T-helper 9 cell (primary cell): ENCODE measurements around the gene TMEM150A.
"Not testable (repeated sequence)": the region's sequence is repeated elsewhere in the genome, so short reads cannot be mapped to it uniquely, and the experiment has no call there.

Experiments
- DNase-seq: peaks from one replicate; pipeline ENCODE4 v3.0.0-alpha.2; 2020
- total RNA-seq, 2 donors: gene quantifications; one replicate each; lab custom pipeline; 2026; lab: John Stamatoyannopoulos, UW

Gene TMEM150A, protein sequence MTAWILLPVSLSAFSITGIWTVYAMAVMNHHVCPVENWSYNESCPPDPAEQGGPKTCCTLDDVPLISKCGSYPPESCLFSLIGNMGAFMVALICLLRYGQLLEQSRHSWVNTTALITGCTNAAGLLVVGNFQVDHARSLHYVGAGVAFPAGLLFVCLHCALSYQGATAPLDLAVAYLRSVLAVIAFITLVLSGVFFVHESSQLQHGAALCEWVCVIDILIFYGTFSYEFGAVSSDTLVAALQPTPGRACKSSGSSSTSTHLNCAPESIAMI
- total RNA-seq: 7.0 to 12.9 reads per million in 2 donors

DNA sequence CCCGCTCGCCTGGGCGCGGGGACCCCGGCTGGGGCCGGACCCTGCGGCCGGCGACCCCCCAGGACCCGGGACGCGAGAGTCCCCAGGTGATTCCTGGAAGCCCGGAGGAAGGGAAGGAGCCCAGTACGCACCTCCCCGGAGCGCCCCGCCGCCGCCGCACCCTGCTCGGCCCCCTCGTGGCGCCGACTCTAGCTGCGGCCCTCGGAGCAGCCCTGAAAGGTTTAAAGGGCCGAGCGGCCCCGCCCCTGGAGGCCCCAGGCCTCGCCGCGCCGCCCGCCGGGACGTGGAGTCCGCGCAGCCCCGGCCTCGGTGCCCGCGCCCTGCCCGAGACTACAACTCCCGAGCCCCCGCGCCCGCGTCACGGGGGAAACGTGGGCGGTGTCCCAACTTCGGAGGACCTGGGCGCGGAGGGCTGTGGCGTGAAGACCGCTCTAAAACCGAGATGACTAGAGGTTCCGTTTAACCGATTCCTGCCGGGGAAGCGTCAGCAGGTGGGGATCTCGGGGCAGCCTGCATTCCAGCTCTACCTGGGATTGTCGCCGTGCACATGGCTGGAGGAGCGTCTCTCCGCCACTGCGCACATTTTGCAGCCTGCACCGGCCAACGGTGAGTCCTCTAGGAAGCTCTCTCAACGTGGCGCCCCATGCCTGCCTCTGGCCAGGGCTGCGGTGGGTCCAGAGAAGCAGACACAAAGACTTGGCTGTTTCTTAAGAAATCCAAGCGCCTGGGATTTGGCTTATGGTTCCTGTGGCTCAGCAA is at the start of gene TMEM150A:
TSS of gene TMEM150A (minus strand) at position 223 of the 759 bp plus-strand sequence. CDS start 750 bp downstream, outside the sequence.
- peak; percentile 78 for DNase-seq

DNA sequence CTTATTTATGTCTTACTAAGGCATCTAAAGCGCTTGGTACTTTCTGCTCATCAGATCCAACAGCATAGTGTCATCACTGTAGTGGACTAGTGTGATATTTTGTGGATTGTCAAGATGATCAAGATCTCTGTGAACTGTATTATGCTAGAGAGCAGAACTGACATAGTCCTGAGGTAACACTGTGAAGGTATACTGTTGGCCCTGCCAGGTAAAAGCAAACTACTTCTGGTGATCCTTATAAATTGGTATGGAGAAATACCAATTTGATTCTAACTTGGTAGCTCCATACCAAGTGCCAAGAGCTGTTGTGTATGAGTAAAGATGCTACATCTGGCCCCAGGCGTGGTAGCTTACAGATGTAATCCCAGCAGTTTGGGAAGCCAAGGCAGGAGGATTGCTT is 49.6 kb upstream of the TMEM150A start:
- no peak for DNase-seq

DNA sequence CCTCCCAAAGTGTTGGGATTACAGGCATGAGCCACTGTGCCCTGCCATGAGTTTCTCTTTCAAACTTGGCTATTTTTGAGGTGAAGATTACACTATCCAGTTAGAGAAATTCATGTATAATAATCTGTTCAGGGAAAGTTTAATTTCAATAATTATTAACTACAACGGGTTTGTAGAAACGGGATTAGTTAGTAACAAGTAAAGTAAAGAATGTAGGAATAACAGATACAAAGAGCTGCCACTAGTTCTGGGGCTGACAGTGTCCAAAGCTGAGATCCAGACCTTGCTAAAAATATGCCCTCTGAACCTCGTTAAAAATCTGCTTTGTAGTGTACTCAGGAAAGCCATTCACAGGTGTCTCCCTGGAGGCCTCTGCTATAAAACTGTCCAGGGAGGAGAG is 48.6 kb upstream of the TMEM150A start:
- DNase-seq: no peak

DNA sequence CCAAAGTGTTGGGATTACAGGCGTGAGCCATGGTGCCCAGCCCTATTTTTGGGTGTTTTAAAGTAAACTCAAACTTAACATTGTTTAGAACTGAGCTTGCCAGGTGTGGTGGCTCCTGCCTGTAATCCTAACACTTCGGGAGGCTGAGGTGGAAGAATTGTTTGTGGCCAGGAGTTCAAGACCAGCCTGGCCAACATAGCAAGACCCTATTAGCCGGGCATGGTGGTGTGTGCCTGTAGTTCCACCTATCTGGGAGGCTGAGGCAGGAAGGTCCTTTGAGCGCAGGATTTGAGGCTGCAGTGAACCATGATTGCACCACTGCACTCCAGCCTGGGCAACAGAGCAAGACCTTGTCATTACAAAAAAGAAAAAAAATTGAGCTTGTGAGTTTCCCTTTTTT is 48.0 kb upstream of the TMEM150A start:
- no peak for DNase-seq

DNA sequence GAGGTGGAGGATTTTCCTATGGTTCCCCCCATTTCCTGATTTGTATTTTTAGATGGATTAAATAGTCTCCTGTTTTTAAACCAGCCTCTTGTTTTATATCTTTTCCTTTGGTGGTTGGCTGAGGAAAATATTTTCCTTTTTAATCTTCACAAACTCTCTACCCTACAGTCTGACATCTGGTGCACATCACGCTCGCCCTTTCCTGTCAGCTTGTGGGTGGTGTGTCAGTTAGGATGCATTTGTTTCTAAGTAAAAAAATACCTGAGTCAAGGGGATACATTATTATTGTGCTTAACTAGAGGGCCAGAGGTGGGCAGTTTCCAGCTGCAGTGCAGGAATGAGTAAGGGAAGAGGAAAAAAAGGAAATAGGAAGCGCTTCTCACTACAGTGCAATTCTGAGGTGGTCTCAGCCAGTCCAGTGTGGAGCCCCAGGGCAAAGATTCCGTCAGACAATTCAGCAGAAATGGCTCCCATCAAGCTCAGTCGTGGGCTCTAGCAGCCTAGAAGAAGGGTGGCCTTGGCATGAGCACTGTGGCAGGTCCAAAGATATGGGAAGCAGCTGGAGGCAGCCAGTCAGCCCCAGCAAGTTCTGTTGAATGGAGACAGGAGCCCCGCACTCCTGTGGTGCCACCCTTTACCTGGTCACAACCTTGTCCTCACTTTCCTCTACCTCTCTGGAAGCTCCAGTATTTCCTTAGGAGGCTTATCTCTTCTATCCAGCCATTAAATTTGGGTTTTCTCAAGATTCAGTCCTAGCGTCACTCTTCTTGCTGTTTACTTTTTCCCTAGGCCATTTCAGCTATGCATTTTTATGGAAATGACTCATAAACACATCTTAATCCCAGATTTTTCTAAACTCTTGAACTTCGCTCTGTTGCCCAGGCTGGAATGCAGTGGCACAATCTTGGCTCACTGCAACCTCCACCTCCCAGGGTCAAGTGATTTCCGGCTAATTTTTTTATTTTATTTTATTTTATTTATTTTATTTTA is 47.0 kb upstream of the TMEM150A start:
- DNase-seq: no peak

DNA sequence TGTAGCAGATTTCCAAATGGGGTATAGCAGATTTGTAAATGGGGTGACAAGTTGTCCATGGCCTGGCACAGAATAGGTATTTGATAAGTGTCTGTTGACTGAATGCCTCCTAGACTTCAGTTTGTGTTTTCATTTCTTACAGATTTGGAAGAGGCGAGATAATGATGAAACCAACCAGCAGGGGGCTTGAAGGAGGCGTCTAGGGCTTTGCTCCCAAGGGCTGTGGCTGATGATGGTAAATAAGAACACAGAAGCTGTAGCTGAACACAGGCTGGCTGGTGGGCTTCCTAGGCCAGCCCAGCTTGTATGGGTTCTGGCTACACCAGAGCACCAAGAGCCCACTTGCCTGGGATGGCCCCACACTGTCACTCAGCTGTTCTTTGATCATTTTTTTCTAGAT is 46.1 kb upstream of the TMEM150A start:
- DNase-seq: no peak

DNA sequence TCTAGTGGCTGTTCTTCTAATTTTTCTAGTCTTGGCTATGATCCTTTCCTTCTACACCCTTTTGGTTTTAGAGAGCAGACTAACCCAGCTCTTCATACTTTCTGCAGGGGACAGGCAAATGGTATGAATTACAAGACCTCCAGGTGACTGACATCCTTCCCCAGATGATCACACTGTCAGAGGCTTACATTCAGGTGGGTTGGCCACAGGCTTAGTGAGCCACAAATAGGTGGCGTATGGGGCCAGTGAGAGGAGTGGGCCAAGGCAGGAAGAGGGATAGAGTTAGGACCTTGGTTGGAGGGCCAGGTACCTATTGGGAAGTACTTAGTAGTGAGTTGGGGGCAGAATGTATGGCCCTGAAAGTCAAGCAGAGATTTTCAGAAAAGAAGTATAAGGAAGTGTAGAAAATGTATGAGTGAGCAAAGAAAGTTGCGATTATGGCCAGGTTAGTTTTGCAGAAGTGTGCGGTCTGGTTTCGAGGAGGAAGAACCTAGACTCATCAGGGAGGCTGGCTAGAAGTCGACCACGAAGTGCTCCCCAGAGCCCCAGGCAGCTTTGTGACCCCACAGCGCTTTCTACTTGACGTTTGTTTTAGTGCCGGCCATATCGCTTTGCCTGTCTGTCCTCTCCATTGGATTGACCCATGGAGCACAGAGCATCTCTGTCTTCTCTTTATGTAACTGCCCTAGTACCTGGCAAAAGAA is 45.5 kb upstream of the TMEM150A start:
- DNase-seq: no peak

DNA sequence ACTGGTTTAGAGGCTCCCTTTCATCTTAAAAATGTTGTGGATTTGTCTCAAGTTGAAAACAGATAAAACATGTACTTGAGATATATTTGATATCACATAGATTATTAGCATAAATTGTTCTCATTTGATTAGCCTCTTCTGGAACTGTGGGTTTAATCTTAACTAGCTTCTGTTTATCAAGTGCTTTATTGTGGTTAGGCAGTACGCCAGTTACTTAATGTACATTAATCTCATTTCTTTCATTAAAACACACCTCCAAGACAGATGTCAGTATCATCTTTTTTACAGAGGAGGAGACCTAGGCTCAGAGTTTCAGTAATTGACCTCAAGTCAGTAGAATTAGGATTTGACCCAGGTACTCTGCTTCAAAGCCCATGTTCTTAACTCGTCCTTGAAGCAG is 43.7 kb upstream of the TMEM150A start:
- DNase-seq: no peak

DNA sequence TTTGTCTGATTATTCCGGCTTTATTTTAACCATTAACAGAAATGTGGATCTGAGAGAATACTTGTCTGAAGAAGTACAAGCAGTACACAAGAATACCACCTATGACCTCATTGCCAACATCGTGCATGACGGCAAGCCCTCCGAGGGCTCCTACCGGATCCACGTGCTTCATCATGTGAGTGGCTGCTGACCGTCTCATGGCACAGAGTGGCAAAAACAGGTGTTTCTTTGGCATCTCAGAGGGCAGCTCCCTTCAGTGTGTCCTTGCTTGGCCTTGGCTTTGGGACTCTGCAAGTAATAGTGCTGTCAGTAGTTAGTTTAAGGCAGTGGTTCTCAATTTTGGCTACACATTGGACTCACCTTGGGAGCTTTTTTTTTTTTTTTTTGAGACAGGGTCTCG is 42.4 kb upstream of the TMEM150A start:
- DNase-seq: no peak

DNA sequence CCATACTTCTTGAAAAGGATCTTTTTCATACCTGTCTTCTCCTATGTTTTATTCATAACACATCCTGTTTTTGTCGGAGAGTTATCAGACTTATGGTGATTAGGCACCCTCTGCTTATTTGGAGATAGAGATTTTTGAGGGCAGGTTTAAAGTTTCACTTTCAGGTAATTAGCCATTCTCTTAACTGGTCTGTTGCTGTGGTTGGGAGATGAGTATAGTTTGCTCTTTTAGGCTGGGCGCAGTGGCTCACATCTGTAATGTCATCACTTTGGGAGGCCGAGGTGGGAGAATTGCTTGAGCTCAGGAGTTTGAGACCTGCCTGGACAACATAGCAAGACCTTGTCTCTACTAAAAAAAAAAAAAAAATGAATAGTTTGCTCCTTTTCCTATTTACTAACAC is 40.2 kb upstream of the TMEM150A start:
- no peak for DNase-seq

DNA sequence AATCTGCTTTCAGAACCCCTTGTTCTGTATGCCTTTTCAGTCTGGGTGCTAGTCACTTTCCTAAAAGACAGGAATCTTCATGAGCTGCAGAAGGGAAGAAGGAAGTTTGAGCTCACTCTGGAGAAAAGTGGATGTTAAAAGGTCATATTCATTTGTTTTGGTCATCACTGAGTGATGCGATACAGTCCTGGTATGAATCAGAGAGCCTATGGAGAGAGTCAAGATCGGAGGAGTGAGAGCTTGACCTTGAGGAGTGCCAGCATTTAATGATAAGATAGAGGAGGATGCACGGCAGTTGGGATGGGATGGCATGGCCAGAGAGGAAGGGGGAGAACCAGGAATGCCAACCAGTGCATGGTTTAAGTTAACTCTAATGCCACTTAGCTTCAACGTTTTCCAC is 33.1 kb upstream of the TMEM150A start:
- DNase-seq: no peak

DNA sequence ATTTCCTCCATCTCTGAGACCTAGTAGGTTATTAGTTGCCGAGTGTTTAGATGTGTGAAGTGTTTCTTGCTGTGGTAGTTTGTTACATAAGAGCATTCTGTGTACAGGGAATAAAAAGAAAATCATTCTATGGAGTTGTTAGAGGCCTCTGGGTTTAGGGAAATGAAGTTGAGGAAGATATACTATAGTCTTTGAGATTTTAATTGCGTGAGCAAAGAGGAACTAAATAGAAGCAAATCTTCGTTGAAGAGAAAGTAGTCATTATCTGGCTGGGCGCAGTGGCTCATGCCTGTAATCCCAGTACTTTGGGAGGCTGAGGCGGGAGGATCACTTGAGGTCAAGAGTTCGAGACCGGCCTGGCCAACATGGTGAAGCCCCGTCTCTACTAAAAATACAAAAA is 32.5 kb upstream of the TMEM150A start:
- no peak for DNase-seq

DNA sequence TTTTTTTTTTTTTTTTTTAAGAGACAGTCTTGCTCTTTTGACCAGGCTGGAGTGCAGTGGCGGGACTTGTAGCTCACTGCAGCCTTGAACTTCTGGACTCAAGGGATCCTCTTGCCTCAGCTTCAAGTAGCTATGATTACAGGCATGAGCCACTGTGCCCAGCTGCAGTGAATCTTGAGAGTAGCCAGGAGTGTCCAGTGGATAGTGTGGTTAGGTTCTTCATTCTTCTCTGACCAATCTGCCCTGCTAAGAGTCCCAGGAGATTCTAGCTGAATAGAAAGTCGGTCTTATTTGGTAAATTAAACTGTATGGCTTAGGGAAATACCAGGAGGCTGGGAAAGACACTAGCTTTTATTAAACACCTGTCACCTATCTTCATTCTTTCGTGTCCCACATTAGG is 28.8 kb upstream of the TMEM150A start:
- DNase-seq: no peak

DNA sequence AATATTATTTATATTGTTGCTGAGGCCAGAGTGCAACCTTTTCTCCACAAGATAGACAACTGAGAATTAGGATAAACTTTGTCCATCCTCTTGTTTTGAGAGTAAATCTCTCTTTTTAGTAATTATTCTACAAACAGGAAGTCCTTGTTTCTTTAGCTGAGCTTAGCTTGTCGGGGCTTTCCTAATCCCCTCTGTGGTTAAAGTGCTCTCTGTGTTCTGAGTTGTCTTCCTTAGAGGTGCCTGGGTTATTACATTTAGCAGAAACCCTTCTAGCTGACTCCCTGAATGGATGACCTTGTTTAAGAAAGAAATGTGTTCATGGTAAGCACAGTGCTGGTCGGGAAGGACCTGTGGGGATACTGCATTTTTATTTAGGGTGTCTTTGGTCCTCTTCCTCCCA is 26.2 kb upstream of the TMEM150A start:
- DNase-seq: no peak

DNA sequence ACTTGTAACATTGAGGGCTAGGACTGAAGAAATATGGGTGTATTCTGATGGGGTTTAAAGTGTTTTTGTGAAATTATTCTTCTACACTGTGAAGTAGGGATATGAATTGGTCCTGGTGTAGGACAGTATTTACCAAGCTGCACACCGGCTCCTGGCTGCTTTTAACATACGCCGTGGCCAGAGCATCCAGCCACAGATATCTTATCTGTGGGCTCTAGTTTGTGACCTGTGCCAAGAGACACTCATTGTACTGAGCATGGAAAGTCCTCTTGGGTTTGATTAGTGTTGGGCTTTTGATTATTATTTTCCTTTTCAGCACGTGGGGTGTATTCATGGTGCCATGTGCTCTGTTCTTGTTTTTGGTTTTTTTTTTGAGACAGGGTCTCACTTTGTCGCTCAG is 21.5 kb upstream of the TMEM150A start:
- no peak for DNase-seq

DNA sequence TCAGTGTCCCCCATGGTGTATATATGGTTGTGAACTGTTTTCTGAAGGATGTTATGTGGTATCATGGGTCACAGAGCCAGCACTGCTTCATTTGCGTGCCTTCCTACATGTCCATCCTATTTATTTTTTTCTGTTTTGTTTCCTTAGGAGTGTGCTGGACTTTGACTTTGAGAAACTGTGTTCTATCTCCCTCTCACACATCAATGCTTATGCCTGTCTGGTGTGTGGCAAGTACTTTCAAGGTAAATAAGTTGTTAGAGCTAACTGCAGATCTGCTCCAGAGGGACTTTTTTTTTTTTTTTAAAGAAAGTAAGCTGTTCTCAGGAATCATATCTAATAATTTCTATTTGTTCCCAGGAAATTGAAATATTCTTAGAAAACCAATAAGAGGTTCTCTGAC is 18.8 kb upstream of the TMEM150A start:
- DNase-seq: no peak

DNA sequence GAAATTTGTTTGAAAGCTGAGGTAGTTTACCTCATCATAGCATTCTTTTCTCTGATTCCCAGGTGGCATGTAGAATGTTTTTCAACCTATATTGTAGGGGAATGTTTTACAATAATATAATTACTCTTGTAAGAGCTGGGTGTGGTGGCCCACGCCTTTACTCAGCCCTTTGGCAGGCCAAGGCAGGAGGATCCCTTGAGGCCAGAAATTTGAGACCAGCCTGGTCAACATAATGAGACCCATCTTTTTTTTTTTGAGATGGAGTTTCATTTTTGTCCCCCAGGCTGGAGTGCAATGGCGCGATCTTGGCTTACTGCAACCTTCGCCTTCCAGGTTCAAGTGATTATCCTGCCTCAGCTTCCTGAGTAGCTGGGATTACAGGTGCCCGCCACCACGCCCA is 17.1 kb upstream of the TMEM150A start:
- DNase-seq: no peak

DNA sequence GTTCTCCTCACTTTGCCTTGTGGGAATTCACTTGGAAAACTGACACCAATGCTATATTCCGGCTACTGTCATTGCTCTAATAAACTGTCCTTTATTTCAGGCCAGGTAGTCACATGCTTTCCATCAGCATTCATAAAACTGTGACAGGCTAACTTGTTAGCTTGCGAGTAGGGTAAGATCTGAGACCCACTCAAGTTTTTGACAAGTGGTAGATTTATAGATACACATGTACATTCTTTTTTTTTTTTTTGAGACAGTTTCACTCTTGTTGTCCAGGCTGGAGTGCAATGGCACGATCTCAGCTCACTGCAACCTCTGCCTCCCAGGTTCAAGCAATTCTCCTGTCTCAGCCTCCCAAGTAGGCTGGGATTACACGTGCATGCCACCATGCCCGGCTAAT is 15.2 kb upstream of the TMEM150A start:
- DNase-seq: not testable (repeated sequence)

DNA sequence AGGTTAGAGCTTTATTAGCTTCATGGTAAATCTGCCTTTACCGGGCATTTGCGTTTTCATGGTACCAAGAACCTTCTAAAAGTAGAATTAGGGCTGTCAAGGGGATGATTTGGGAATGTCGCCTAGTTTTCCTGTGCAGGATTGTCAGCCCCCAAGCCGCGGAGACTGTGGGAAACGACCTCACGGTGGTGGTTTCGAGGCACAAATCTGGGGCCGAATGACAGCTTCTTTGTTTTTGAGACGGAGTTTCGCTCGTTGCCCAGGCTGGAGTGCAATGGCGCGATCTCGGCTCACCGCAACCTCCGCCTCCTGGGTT is 12.9 kb upstream of the TMEM150A start:
- DNase-seq: no peak

DNA sequence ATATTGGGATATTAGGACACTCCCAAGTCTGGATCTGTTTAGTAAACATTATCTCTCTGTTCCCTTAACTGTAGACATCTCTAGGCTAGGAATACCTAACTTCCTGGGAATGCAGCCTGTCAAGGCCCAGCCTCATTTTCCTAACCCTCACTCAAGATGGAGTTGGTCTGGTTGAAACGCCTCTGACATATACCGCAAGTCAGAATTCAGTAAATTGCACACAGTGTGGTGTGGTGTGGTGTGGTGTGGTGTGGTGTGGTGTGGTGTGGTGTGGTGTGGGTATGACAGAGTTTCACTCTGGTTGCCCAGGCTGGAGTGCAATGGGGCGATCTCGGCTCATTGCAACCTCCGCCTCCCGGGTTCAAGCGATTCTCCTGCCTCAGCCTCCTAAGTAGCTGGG is 12.3 kb upstream of the TMEM150A start:
- not testable (repeated sequence) for DNase-seq

DNA sequence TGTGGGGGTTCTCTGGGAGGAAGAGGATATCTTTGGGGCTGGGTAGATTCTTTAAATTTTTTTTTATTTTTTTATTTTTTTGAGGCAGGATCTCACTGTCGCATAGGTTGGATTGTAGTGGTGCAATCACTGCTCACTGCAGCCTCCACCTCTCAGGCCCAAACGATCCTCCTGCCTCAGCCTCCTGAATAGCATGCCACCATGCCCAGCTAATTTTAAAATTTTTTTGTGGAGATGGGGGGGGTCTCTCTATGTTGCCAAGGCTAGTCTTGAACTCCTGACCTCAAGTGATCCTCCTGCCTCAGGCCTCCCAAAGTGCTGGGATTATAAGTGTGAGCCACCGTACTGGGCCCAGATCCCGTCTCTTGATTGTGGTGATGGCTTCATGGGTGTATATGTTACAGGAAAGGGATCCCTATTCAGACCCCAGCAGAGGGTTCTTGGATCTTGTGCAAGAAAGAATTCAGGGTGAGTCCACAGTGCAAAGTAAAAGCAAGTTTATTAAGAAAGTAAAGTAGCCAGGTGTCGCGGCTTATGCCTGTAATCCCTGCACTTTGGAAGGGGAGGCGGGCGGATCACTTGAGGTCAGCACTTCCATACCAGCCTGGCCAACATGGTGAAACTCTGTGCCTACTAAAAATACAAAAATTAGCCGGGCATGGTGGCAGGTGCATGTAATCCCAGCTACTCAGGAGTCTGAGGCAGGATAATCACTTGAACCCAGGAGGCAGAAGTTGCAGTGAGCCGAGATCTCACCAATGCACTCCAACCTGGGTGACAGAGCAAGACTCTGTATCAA is 11.4 kb upstream of the TMEM150A start:
- DNase-seq: no peak
